HG02623 (cell line): ENCODE data around the gene CMTM3.
"Not testable (repeated sequence)": the region's sequence is repeated elsewhere in the genome, so short reads cannot be mapped to it uniquely, and the experiment has no call there.

Experiments
- ATAC-seq: cut with Tn5 transposase; IDR thresholded peaks from one replicate; pipeline ENCODE4 v1.9.1; 2021; ENCODE audit warnings: moderate library complexity; ENCODE audit not compliant: unreplicated experiment

CMTM3 gene

GRCh38 chr16:66604376-66605176 is at the start of gene CMTM3:
CMTM3 (plus strand) TSS chr16:66604704; CDS start chr16:66604806, 102 bp downstream.
- ATAC-seq: peak; percentile 47

- no peak for ATAC-seq
Measured at GRCh38 chr16:66560107-66560506, 44.4 kb upstream of the CMTM3 start.

GRCh38 chr16:66561381-66562080 is 43.0 kb upstream of the CMTM3 start:
- no peak for ATAC-seq

- ATAC-seq: no peak
Measured at GRCh38 chr16:66562409-66562808, 42.1 kb upstream of the CMTM3 start.

GRCh38 chr16:66562986-66563385 is 41.5 kb upstream of the CMTM3 start:
- ATAC-seq: no peak

- no peak for ATAC-seq
Measured at GRCh38 chr16:66563574-66564334, 40.8 kb upstream of the CMTM3 start.

GRCh38 chr16:66566051-66566901 is 38.2 kb upstream of the CMTM3 start, which contains the start of gene CMTM1:
CMTM1 (plus strand) TSS chr16:66566439; CDS start chr16:66566514, 75 bp downstream.
- no peak for ATAC-seq

- not testable (repeated sequence) for ATAC-seq
Measured at GRCh38 chr16:66567270-66567669, 37.2 kb upstream of the CMTM3 start.

GRCh38 chr16:66568355-66568754 is 36.1 kb upstream of the CMTM3 start:
- no peak for ATAC-seq

- no peak for ATAC-seq
Measured at GRCh38 chr16:66569131-66569530, 35.4 kb upstream of the CMTM3 start.

- ATAC-seq: no peak
Measured at GRCh38 chr16:66569827-66570405, 34.6 kb upstream of the CMTM3 start.

GRCh38 chr16:66572356-66572755 is 32.1 kb upstream of the CMTM3 start:
- no peak for ATAC-seq

GRCh38 chr16:66574081-66574480 is 30.4 kb upstream of the CMTM3 start:
- ATAC-seq: no peak

GRCh38 chr16:66574531-66574930 is 30.0 kb upstream of the CMTM3 start:
- no peak for ATAC-seq

- no peak for ATAC-seq
Measured at GRCh38 chr16:66575060-66575459, 29.4 kb upstream of the CMTM3 start.

GRCh38 chr16:66576296-66576695 is 28.2 kb upstream of the CMTM3 start:
- ATAC-seq: no peak

GRCh38 chr16:66578651-66579531 is 25.6 kb upstream of the CMTM3 start, which contains the start of gene CMTM2:
CMTM2 (plus strand) TSS chr16:66579463; CDS start chr16:66579608, 145 bp downstream.
- ATAC-seq: no peak

- no peak for ATAC-seq
Measured at GRCh38 chr16:66580605-66581209, 23.8 kb upstream of the CMTM3 start.
